Fibroblast of upper back skin (primary cell): Measurements from ENCODE around the gene RPS10.

ENCODE experiments used
- DNase-seq: peaks from one replicate; pipeline ENCODE4 v3.0.0-alpha.2; 2013

The RPS10 gene

DNA sequence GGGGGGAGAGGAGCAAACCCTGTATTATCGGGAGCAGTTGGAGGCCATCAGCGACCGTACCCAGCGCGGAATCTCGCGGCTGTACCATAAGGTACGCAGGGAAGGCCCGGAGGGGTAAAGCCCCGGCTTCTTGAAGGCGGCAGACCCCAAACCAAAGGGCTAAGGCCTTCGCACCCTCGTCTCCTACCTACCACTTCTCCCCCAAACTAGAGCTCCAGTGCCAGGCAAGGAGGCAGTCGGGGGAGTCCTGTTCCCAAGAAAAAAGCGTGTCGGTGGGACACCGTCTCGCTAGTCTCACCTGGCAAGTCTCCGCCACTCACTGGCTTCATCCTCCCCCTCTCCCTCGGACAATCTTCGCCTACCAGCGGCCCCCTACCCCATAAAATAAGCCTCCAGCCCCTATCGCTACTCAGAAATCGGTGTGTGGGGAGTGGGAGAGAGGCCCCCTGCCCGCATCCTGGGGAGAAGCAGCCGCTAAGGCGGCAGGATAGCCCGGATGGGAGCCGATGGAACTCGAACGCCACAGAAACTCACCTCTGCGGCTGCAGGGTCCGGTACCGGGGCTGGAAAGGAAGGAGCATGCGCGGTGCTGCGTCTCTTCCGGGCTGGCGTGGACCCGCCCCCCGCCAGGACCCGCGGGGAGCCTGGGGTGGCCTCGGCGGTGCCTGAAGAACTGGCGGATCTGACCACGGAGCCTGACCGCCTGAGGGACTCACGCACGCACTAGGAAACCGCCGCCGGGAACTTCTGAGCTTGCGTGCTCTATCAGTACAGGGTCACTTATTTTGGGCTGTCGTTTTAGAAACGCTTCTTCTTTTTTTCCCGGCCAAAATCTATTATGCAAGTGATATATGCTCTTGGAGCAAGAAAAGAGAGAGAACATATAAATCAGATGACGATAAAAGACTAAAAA, at the start of gene RPS10:
Gene RPS10, minus strand, starts transcription at position 572 of the 913 bp plus-strand sequence. CDS start 848 bp downstream, outside the sequence.
- peak; percentile 93 for DNase-seq

DNA sequence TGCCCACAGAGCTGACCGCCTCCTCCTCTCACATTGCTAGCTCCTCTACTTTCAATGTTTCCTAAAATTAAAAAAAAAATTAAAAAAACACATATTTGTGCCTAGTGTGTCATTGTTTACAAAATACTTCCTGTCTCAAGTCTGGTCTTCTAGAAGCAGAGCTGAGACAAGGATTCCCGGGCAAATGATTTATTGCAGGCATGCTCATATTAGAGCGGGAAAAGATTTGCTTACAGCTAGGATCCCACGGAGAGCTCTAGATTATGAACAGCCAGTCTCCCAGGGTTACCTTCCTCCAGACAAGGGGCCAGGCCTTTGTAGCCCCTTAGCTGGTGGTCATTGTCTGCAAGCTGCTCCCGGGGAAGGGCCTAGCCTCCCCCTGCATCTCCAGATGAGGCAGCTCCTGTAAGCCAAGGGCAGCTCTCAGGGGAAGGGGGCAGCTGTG, 49.4 kb upstream of the RPS10 start:
- DNase-seq, result no peak

DNA sequence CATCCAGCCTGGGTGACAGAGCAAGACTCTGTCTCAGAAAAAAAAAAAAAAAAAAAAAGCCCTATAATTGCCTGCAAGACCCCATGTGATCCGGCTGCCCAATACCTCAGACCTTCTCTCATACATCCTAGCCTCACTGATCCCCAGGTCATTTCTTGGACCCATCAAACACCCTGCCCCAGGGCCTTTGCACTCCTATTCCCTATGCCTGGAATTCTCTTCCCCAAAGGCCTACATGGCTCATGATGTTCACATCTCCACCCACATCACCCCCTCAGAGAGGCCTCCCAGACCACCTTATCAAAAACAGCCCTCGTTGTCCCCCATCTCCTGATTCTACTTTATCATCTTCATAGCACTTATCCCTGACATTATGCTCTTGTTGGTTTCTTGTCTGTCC, 48.9 kb upstream of the RPS10 start:
- DNase-seq, result no peak

DNA sequence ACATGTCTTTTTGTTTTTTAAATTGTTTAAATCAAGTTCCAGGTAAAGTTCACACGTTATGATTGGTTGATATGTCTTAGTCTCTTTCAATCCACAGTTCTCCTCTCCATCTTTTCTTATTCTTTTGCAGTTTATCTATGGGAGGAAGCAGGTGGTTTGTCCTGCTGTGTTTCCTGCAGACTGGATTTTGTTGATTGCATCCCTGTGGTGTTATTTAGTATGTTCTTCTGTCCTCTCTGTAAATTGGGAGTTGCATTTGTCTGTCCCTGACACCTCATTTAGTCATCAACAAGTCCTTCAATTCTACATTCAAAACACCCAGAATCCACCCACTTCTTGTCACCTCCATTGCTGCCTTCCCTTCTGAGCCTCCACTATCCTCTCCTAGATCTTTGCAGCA, 48.1 kb upstream of the RPS10 start:
- DNase-seq, result no peak

DNA sequence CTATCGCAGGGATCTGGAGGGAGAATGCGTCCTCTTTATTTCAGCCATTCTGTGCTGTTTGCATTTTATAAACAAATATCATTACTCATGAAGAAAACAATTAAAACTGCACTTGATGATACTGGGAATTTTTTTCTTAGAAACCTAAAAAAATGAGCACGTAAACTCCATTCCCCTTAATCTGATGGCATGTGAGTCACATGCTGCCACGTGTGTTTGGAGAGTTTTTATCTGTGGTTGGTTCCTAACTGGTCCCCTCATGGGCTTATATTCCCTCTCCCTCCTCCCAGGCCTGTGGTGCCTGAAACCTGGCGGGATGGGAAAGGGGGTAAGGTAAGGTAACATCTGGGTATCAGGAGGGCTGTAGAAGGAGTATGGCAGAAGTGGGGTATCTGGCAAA, 46.6 kb upstream of the RPS10 start:
- no peak for DNase-seq

DNA sequence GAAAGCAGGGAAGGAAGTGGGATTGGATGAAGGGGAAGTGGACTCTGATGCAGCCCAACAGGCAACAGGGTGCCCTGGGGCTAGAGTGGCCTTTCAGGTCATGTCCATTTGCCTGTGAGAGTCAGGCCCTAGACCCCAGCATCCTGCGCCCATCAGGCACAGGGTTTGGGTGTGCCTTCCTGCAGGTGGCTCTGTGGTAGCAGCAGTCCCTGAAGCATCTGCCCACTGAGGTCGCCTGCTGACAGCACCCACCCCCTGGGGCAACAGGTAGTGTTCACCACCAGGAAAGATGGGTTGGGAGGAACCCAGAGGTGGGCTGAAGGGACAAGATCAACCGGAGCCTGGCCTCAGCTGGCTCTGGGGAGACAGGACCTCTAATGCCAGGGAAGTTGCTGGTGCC, 43.6 kb upstream of the RPS10 start:
- DNase-seq, result no peak

DNA sequence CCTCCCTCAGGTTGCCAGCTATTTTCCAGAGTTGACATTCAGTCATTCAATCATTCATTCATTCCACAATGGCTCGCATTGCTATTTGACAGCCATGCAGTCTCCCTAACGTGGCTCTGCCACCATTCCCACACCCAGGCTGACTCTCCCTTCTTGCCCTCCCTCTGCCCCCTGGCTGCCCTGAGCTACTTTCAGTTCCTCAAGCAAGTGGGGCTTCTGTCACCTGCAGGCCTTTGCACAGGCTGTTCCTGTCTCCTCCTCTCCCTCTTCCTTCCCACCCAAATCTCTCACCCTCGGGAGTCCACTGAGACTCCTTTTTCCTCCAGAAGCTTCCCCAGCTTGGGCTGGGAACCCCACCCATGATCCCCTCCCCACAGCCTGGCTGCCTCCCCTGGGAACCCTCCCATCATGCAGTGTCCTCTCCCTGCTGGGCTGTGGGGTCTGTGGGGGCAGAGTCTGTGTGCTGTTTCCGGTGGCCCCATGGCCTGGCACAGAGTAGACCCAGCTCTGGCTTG, 42.6 kb upstream of the RPS10 start:
- DNase-seq, result no peak

DNA sequence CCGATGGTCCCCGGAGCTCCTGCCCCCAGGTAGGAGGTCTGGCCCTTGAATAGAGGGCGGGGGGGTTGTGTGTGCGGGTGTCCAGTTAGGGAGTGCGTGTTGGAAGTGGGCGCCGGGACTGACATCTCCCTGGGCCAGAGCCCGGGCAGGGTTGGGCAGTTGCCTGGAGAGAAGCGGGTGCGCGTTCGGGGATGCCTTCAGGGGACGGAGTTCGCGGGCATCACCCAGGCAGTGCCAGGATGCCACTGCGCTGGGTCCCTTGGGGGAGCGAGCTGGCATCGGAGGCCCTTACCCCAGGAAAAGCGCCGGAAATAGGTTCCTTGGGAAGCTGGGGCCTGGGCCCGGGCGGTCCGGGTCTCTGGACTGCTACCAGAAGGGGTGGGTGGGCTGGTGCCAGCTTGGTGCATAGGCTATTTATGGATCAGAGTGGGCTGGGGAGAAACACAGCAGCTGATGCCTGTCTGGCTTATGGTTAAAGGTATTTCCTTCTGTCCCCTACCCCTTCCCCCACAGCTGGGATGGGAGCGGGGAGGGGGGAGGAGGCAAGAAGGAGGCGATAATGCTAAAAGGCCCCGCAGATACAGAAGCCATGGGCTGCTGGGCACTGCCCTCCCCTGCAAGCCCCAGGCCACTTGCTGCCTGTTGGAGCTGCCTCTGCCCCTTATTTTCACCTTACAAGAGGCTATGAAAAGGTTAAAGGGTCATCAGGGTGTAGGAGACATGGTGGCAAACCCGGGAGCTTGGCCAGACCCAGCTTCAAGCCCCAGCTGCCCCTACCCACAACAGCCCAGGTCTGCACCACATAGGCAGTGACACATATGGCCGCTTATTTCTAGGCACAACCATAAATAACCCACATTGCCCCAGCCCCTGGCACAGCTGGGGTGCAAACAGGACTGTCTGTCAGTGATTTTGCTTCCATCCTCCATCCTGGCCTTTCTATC, 40.6 kb upstream of the RPS10 start:
- DNase-seq, result no peak

DNA sequence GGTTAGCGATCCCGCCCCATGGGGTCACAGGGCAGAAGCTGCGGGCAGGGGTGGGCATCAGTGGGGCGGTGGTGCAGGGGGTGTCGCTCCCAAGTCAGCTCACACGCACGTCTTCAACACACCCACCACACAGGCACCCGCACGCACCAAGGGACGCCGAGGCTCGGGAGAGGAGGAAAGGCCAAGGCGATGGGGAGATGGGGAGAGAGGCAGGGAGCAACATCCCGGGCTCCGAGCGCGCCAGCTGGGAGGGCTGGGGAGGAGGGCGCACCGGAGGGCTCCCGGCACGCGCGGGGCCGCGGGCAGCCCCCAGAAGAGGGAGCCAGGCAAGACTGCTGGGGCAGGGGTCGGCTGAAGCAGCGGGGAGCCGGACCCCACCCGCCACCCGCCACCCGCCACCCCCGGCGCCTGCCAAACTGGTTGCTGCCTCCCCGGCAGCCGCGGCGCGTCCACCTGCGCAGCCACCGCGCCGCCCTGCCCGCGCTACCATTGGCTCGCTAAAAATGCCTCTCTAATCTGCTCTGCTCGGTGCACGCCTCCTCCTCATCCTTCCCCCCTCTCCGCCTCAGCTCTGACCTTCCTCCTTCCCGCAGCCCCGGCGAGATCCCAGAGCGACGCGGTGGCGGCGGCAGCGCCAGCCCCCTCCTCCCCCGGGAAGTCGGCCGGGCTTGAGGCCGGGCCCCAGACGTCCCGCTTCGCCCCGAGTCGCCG, 39.8 kb upstream of the RPS10 start, which contains the start of gene PACSIN1:
Gene PACSIN1, plus strand, starts transcription at position 546 of the 711 bp plus-strand sequence. CDS start 60,230 bp downstream, outside the sequence.
- DNase-seq, result no peak

DNA sequence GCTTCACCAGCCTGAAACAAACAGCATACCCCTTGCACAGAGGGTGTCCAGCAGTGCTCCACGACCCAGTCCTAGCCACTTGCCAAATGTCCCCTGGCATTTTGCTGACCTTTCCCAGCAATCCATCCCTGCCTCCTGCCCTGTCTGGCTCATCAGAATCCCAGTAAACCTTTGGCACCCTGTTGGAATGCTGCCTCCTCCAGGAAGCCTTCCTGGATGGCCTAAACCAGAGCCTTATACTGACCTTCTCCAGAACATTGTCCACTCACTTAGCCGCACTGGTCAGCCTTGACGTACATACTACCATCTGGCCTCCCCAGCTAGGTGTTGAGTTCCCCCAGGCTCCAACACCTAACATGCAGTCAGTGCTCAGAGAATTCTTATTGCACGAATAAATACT, 38.0 kb upstream of the RPS10 start:
- DNase-seq, result no peak

DNA sequence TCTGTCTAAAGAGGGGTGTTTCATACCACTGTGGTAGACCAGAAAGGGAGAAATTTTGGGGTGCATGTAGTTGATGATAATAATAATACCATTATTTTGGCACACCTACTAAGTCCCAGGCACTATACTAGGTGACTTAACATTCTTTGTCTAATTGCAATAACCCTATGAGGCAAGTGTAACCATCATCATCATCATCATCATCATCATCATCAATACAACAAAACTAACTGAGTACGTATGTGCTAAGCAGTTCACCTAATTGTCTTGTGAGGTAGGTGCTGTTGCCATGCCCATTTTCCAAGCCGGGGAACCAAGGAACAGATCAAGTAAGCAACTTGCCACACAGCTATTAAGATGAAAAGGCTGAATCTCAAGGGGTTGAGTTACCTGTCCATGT, 37.4 kb upstream of the RPS10 start:
- DNase-seq, result no peak

DNA sequence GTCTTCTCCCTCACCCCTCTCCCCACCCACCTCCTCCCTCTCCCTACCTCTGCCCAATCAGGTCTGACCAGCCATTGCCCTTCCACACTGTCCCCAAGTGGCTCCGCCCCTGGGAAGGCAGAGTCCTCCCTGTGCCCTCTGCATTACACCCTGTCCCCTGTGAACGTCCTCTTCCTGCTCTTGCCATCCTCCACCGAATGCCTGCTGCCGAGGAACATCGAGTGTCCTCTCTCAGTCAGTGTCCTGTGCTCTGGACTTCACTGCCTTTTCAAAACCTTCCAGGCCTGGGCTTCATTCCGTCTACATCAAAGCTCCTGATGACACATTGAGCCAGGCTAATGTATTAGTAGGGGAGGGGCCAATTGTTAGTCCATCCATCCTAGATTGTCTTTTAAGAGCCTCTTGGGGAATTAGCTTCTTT, 36.7 kb upstream of the RPS10 start:
- peak; percentile 18 for DNase-seq

DNA sequence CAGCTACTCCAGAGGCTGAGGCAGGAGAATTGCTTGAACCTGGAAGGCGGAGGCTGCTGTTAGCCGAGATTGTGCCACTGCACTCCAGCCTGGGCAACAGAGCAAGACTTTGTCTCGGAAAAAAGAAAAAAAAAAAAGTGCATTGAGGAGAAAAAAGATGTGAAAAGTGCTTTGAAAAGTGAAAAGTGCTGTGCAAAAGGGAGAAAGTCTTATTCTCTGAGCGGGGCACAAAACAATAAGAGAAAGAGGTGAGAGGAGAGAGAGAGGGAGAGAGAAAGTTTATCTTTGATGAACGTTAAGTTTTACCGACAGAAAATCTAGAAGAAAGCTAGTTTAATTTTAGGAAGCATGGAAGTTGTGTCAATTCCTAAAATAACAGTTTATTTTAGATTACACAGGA, 36.1 kb upstream of the RPS10 start:
- no peak for DNase-seq

DNA sequence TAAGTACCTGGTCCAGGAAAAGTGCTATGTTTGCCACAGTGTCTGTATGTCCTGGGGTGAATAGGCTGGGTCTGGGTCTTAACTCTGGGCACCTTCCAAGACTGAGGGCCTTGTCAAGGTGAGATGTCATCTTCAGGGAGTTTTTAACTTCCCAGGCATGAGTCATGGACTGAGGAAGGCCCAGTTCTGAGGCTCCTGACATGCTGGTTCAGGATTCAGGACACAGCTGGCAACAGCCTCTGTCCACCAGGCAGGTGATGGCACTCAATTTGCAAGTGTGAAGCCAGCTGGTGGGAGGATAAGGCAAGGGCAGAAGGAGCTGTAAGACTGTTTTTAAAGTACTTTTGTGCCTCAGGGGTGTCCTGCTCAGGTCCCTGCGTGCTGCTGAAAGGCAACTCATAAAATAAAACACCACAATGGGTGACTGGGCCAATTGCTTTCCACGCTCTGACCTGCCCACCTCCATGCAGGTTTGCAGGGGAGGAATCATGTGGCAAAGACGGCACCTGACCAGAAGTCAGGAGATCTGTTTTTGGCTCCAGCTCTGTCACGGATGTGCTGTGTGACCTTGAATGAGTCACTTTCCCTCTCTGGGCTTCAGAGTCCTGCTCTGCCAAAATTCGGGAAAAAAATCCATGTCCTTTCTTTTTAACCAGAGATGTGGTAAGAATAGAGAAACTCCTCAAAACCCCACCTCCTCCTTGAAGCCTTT, 35.1 kb upstream of the RPS10 start:
- DNase-seq, result no peak

DNA sequence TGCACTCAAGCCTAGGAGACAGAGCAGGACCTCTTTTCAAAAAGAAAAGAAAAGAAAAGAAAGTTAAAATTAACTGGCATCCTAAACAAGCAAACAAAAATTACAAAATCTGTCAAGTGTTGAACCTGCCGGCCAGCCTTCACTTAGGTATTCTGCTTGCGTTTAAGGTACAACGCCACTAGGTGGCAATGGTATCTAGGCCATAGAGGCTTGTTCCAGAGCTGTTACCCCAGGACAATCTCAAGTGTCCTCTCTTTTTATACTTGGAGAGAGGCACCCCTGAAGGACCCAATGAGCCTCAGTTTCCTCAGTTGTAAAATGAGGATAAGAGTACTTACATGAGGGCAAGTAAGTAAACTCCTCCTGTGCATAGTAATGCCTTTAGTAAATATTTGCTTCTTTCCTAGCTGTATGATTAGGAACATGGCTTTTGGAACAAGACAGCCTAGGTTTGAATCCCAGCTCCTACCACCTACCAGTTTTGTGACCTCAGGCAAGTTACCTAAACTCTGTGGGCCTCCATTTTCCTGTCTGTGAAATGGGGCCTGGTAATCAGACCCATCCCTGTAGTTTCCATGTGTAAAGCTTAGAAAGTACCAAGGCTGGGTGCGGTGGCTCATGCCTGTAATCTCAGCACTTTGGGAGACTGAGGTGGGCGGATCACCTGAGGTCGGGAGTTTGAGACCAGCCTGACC, 34.2 kb upstream of the RPS10 start:
- peak; percentile 29 for DNase-seq

DNA sequence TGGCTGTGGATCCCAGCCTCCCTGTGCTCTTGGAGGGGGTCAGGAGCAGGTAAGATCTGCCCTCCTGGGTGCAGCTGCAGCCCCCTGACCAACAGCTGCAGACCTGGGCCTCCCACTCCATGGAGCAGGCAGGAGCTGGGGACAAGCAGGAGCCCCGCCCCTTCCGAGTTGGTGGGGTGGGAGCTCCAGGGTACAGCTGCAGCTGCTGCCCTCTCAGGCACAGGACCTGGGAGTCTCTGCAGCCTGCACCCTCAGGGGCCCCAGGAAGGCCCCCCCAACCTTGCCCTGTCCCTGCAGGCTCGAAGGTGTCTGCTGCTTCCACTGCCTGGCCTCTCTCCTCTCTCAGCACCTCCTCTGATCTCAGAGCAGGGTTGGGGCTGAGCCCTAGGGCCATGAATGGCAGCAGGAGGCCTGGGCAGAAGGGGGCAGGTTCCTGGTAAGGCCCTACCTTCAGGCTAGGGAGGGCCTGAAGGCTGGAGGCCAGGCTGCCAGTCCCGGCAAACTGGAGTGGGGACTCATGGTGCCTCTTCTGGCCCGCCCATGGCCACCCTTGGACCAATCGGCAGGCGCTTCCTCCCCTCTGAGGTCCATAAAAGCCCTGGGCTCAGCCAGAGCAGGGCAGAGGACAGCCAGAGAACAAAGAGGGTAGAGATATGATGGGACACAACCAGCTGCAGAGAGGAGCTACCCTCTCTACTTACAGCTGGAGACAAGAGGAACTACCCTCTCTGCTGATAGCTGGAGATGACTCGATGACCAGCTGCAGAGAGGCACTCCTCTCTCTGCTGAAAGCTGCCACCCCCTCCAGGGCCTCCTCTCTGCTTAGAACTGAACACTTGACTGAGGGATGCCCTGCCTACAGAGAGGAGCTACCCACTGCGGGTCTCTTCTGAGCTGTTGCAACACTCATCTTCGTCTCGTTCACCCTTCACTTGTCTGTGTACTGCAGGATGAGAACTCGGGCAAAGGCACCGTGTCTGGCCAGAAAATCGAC, 32.2 kb upstream of the RPS10 start:
- DNase-seq, result no peak

DNA sequence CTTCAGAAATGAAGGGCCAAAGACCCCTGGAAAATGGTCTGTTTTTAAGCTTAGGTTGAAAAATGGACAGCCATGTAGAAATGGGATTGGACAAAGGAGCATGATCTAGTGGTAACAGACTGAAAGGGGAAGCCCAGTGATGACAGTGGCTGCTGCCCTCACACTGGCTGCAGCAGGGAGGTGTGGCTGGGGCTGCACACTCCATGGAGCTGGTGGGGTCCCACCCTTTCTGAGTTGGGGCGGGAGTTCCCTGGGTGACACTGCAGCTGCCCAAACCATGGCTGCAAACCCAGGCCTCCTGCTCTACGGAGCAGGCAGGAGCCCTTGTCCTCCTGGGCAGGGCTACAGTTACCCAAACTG, 31.5 kb upstream of the RPS10 start:
- no peak for DNase-seq

DNA sequence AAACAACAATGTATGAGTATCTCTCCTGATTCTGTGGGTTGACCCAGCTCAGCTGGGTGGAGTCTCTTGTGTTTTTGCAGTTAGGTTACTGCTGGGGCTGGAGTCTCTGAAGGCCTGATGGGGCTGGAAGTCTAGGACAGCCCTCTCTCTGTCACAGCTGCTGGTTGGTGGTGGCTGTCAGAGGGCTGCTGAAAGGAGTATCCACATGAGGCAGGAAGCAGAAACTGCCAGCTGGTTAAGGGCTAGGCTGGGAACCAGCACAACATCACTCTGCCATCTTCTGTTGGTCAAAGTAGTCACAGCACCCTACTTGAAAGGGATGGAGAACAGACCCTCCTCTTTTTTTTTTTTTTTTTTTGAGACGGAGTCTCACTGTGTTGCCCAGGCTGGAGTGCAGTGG, 30.0 kb upstream of the RPS10 start:
- DNase-seq, result no peak

DNA sequence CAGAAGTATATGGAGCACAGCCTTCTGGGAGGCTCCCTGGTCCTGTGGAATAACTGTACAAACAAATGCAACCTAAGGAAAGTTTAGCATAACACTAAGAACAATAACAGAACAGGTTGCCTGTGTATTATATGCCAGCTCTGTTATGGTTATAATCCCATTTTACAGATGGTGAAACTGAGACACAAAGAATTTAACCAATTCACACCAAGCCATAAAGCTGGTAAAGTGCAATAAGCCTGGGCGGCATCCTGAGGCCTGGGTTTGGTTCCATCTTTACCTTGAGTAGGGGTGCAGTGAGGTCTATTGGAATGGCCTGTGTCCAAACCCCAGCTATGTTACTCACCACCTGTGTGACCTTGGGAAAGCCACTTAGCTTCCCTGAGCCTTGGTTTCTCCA, 25.3 kb upstream of the RPS10 start:
- DNase-seq, result no peak

DNA sequence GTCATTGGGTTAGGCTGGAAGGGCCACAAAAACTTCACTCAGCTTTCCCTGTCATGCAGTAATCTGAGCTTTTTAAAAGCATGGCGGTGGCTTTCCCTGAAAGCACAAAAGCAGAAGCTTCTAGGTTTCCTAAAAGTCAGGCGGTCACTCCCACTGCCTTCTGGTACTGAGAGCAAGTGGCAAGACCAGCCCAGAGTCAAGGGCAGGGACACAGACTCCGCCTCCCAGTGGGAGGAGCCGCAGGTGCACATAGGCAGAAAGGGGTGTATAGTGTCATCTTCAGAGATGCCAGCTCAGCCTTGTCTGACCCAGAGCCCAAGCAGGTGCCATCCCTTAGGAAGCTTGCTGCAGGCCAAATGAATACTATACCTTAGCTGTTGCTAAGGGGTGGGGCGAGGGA, 22.0 kb upstream of the RPS10 start:
- no peak for DNase-seq
